ENCODE results near the gene C10orf67.

C10orf67 gene

GRCh38 chr10:23345861-23346260, 1.3 kb upstream of the C10orf67 start:
- DNase-seq (ENCODE audit: insufficient read length, low spot score) = no peak
- no peak for FAIRE-seq
- no peak for TF ChIP-seq CTCF (IDR thresholded peaks at IDR 0.05; ENCODE audit: insufficient read depth, missing control alignments)

- DNase-seq (ENCODE audit: insufficient read length, low spot score) (no peak), FAIRE-seq (no peak)
- no peak for TF ChIP-seq CTCF (IDR thresholded peaks at IDR 0.05; ENCODE audit: insufficient read depth, missing control alignments)
Measured at GRCh38 chr10:23343591-23344240, 881 bp downstream of the C10orf67 start.

GRCh38 chr10:23342213-23342884, 2.2 kb downstream of the C10orf67 start:
- TF ChIP-seq CTCF (IDR thresholded peaks at IDR 0.05; ENCODE audit: insufficient read depth, missing control alignments) = no peak
- FAIRE-seq (no peak), DNase-seq (ENCODE audit: insufficient read length, low spot score) (no peak)

- FAIRE-seq (no peak), DNase-seq (ENCODE audit: insufficient read length, low spot score) (no peak)
- no peak for TF ChIP-seq CTCF (IDR thresholded peaks at IDR 0.05; ENCODE audit: insufficient read depth, missing control alignments)
Measured at GRCh38 chr10:23341004-23341403, 3.6 kb downstream of the C10orf67 start.

GRCh38 chr10:23340354-23340753, 4.2 kb downstream of the C10orf67 start:
- DNase-seq (ENCODE audit: insufficient read length, low spot score) (no peak), FAIRE-seq (no peak)
- TF ChIP-seq CTCF (IDR thresholded peaks at IDR 0.05; ENCODE audit: insufficient read depth, missing control alignments) = no peak

GRCh38 chr10:23338886-23339285, 5.7 kb downstream of the C10orf67 start:
- FAIRE-seq (no peak), DNase-seq (ENCODE audit: insufficient read length, low spot score) (no peak)
- no peak for TF ChIP-seq CTCF (IDR thresholded peaks at IDR 0.05; ENCODE audit: insufficient read depth, missing control alignments)

GRCh38 chr10:23338155-23338828, 6.3 kb downstream of the C10orf67 start:
- no peak for DNase-seq (ENCODE audit: insufficient read length, low spot score)
- no peak for FAIRE-seq
- no peak for TF ChIP-seq CTCF (IDR thresholded peaks at IDR 0.05; ENCODE audit: insufficient read depth, missing control alignments)
